OCI-LY7 (cell line): ENCODE results near the gene MRPS34.

Experiments used
- EZH2phosphoT487 ChIP-seq: fragments of 200-600 bp; sonication (generic); IDR thresholded peaks from 2 replicates; pipeline ENCODE4 v1.6.1; 2018; ENCODE audit warnings: low read depth, borderline replicate concordance, mild to moderate bottlenecking, mixed run types, antibody characterized with exemption, low read length, moderate library complexity, mixed read lengths
- TF ChIP-seq, protein P1 (sequence below): fragments of 200-600 bp; sonication (generic); conservative IDR thresholded peaks from 2 replicates; pipeline ENCODE4 v1.5.1; 2014; ENCODE audit warnings: mild to moderate bottlenecking, antibody characterized with exemption, low read length, moderate library complexity, mixed read lengths

DNA sequence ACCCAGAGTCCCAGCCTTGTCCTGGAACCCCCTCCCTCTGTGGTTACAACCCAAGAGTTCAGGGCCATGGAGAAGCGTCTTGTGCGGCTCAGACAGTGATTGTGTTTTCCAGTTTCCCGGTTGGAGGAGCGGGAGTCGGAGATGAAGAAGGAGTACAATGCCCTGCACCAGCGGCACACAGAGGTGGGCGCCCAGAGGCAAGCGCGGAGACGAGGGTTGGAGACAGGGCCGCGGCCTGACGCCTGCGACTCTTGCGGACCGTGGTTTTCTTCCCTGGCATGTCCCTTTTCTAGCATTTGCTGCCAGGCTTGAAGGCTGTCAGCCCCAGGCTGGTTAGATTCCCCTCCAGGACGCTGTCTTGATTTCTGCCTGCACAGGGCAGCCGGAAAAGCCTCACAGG, 43.9 kb downstream of the MRPS34 start:
- TF ChIP-seq, protein P1, sequence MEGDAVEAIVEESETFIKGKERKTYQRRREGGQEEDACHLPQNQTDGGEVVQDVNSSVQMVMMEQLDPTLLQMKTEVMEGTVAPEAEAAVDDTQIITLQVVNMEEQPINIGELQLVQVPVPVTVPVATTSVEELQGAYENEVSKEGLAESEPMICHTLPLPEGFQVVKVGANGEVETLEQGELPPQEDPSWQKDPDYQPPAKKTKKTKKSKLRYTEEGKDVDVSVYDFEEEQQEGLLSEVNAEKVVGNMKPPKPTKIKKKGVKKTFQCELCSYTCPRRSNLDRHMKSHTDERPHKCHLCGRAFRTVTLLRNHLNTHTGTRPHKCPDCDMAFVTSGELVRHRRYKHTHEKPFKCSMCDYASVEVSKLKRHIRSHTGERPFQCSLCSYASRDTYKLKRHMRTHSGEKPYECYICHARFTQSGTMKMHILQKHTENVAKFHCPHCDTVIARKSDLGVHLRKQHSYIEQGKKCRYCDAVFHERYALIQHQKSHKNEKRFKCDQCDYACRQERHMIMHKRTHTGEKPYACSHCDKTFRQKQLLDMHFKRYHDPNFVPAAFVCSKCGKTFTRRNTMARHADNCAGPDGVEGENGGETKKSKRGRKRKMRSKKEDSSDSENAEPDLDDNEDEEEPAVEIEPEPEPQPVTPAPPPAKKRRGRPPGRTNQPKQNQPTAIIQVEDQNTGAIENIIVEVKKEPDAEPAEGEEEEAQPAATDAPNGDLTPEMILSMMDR: no peak
- no peak for TF ChIP-seq EZH2phosphoT487
